ENCODE data around the gene ABLIM1. TPM values are rescaled to one million over a fixed set of nuclear protein-coding genes. Genes with fewer than 3 reads are reported as not detected.

The ABLIM1 gene
- total RNA-seq, 3 donors from 2014 or later (not counting 1 experiment from before 2014, with no cell fraction given) = 71.9 to 118 (median 73.5) TPM

GRCh38 chr10:114646426-114646825, 11.6 kb downstream of the ABLIM1 start:
- ATAC-seq (no peak), DNase-seq (no peak)
- Histone ChIP-seq H3K36me3 (ENCODE audit: control insufficient read depth, insufficient read depth, low read length) (no peaks in the 10 kb centered on the region), H3K4me3 (ENCODE audit: low read length) (no peak overlapping the region), H3K4me1 (ENCODE audit: control insufficient read depth, insufficient read depth, low read length) (no peaks in the 10 kb centered on the region), H3K27me3 (ENCODE audit: control insufficient read depth, insufficient read depth, low read length) (no peaks in the 10 kb centered on the region), H3K9me3 (ENCODE audit: control insufficient read depth, insufficient read depth, low read length) (no peaks in the 10 kb centered on the region), H3K27ac (ENCODE audit: low read length) (no peak overlapping the region)
- TF ChIP-seq CTCF (IDR thresholded peaks at IDR 0.05) = no peak
- peaks cover 4 to 12% of the 10 kb centered on the region in 2 donors for H3K27me3 Mint-ChIP-seq (ENCODE audit: low read depth in 2 of 2)
- intact Hi-C loops (cut with micrococcal nuclease) = no loop called here
- H3K27ac Mint-ChIP-seq = no peak overlapping the region
- H3K4me3 Mint-ChIP-seq = no peak overlapping the region
- H3K36me3 Mint-ChIP-seq = no peaks in the 10 kb centered on the region
- WGBS (ENCODE audit: insufficient coverage) = 78% methylated on average over 5 of the region's 5 CpGs
- H3K9me3 Mint-ChIP-seq = no peaks in the 10 kb centered on the region
- H3K4me1 Mint-ChIP-seq = no peaks in the 10 kb centered on the region

- H3K4me3 ChIP-seq (ENCODE audit: low read length) = no peak overlapping the region
- no peaks in the 10 kb centered on the region for H3K9me3 ChIP-seq (ENCODE audit: control insufficient read depth, insufficient read depth, low read length)
- no peak overlapping the region for H3K27ac ChIP-seq (ENCODE audit: low read length)
- H3K36me3 ChIP-seq (ENCODE audit: control insufficient read depth, insufficient read depth, low read length) = no peaks in the 10 kb centered on the region
- ATAC-seq (no peak), DNase-seq (no peak)
- no peak overlapping the region for H3K4me3 Mint-ChIP-seq
- TF ChIP-seq CTCF (IDR thresholded peaks at IDR 0.05) = no peak
- no peaks in the 10 kb centered on the region for H3K4me1 Mint-ChIP-seq
- WGBS (ENCODE audit: insufficient coverage) = 80% methylated on average over 1 of the region's 3 CpGs
- intact Hi-C loops (cut with micrococcal nuclease) = no loop called here
- H3K9me3 Mint-ChIP-seq = no peaks in the 10 kb centered on the region
- H3K4me1 ChIP-seq (ENCODE audit: control insufficient read depth, insufficient read depth, low read length) = no peaks in the 10 kb centered on the region
- H3K27me3 Mint-ChIP-seq (ENCODE audit: low read depth in 2 of 2) = peaks cover 4 to 12% of the 10 kb centered on the region in 2 donors
- H3K27me3 ChIP-seq (ENCODE audit: control insufficient read depth, insufficient read depth, low read length) = no peaks in the 10 kb centered on the region
- no peak overlapping the region for H3K27ac Mint-ChIP-seq
- H3K36me3 Mint-ChIP-seq = no peaks in the 10 kb centered on the region
Measured at GRCh38 chr10:114645706-114646105, 12.4 kb downstream of the ABLIM1 start.

GRCh38 chr10:114643158-114643557, 14.9 kb downstream of the ABLIM1 start:
- no peaks in the 10 kb centered on the region for H3K27me3 ChIP-seq (ENCODE audit: control insufficient read depth, insufficient read depth, low read length)
- ATAC-seq (peak in 1 of 3 donors; percentile 71), DNase-seq (no peak)
- H3K9me3 ChIP-seq (ENCODE audit: control insufficient read depth, insufficient read depth, low read length) = no peaks in the 10 kb centered on the region
- H3K9me3 Mint-ChIP-seq = no peaks in the 10 kb centered on the region
- intact Hi-C loops (cut with micrococcal nuclease) = no loop called here
- no peaks in the 10 kb centered on the region for H3K36me3 ChIP-seq (ENCODE audit: control insufficient read depth, insufficient read depth, low read length)
- no peak overlapping the region for H3K27ac Mint-ChIP-seq
- peaks cover 13 to 15% of the 10 kb centered on the region in 2 donors for H3K4me1 Mint-ChIP-seq
- no peak for TF ChIP-seq CTCF (IDR thresholded peaks at IDR 0.05)
- H3K4me1 ChIP-seq (ENCODE audit: control insufficient read depth, insufficient read depth, low read length) = peaks cover 7% of the 10 kb centered on the region
- WGBS (ENCODE audit: insufficient coverage) = 100% methylated on average over 1 of the region's 2 CpGs
- H3K4me3 ChIP-seq (ENCODE audit: low read length) = no peak overlapping the region
- H3K27me3 Mint-ChIP-seq (ENCODE audit: low read depth in 2 of 2) = peaks cover 4 to 12% of the 10 kb centered on the region in 2 donors
- H3K27ac ChIP-seq (ENCODE audit: low read length) = no peak overlapping the region
- no peak overlapping the region for H3K4me3 Mint-ChIP-seq
- H3K36me3 Mint-ChIP-seq = no peaks in the 10 kb centered on the region

DNA sequence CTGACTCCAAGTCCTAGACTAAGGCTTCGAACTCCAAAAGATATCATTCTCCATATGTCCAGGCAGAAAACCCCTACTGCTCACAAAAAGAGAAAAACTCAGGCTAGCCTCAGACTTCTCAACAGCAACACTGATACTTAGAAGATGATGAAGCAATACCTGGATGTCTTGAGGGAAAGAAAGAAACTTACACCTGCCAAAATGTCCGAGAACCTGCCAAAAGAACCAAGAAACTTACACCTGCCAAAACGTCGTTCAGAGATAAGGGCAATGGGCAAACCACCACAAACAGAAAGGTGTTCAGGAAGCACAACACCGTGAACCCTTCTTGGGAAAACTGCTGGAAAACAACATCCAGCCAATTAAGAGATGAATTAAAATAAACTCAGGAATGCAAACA, 15.3 kb downstream of the ABLIM1 start:
- H3K36me3 Mint-ChIP-seq = no peaks in the 10 kb centered on the region
- 85% methylated on average over 5 of the region's 5 CpGs for WGBS (ENCODE audit: insufficient coverage)
- Histone ChIP-seq H3K9me3 (ENCODE audit: control insufficient read depth, insufficient read depth, low read length) (no peaks in the 10 kb centered on the region), H3K27ac (ENCODE audit: low read length) (no peak overlapping the region), H3K27me3 (ENCODE audit: control insufficient read depth, insufficient read depth, low read length) (no peaks in the 10 kb centered on the region), H3K4me1 (ENCODE audit: control insufficient read depth, insufficient read depth, low read length) (peaks cover 7% of the 10 kb centered on the region), H3K36me3 (ENCODE audit: control insufficient read depth, insufficient read depth, low read length) (no peaks in the 10 kb centered on the region), H3K4me3 (ENCODE audit: low read length) (no peak overlapping the region)
- peaks cover 13 to 15% of the 10 kb centered on the region in 2 donors for H3K4me1 Mint-ChIP-seq
- ATAC-seq (no peak), DNase-seq (no peak)
- intact Hi-C loops (cut with micrococcal nuclease) = no loop called here
- no peaks in the 10 kb centered on the region for H3K9me3 Mint-ChIP-seq
- no peak overlapping the region for H3K27ac Mint-ChIP-seq
- peaks cover 4 to 12% of the 10 kb centered on the region in 2 donors for H3K27me3 Mint-ChIP-seq (ENCODE audit: low read depth in 2 of 2)
- TF ChIP-seq CTCF (IDR thresholded peaks at IDR 0.05) = no peak
- no peak overlapping the region for H3K4me3 Mint-ChIP-seq

Measured in natural killer cell (primary cell).